Islet precursor cell (in vitro differentiated cells): Measurements from ENCODE around the gene AGAP1.

Experiments
- DNase-seq: peaks from one replicate; pipeline ENCODE4 v3.0.0-alpha.2; 2018

Gene AGAP1

DNA sequence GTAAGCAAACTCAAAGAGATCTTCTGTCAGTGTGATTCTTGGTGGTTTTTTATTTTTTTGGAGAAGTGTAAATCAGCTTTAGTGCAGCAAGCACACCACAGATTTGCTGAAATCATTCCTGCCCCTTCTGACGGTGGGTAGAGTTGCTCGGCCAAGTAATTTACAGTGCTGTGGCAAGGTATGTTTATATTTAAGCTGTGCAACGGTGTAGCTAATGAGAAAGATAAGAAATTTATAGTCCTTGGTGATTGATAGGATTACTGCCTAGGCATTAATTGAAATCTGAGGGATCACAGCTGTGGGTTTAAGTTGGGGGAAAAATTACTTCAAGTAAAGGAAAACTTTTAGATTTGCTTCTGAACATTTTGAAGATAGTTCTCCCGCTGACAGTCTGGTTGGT, 286.6 kb downstream of the AGAP1 start:
- no peak for DNase-seq

DNA sequence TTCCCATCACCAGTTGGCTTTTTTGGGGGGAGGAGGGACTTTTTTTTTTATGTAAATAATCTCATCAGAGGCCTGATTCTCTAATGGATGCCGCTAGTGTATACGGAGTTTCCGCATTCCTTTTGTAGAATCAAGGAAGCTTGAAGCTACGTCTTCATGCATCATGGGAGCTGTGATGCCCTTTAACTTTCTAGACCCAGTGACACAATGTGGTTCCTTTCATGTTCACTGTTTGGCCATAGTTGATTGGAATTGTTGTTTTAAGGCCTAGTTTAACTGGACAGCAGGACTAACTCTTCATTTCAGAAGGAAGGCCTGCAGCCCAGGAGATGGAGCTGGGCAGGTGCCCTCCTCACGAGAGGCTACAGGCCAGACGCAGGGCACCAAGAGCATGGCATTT, 287.9 kb downstream of the AGAP1 start:
- DNase-seq = no peak

DNA sequence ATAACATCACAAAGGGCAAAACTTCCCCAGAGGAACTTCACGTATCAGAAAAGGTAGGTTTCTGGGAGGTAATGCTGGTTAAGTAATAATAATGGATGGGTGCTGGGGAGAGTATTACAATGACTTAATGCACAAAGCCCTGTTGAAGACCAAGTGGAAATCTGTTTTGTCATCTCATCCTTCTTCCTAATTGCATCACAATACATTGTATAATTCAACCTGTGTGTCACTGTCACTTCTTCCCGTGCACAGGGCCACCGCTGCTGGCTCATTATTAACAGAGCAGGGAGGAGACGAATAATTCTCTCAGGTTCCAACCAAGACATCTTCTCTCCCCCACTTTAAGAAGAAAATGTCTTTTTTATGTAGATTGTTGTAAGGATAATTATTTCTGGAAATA, 290.9 kb downstream of the AGAP1 start:
- no peak for DNase-seq

DNA sequence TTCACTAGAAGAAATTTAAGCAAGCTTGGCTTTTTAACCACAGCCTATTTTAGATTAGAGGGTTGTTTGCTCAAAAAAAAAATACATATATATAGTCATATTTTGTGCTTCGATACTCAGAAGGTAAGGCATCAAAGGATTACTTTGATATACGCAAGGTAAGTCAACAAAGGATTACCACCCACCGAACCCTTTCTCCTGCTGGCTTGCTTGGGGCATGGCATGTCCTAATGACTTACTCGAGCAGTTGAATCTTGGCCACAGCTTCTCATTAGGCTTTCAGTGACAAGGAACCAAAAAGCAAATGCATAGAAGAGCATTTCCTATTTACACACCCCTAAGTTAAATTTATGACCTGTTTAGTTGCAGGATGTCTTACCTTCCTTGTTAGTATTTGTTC, 295.7 kb downstream of the AGAP1 start:
- peak; percentile 16 for DNase-seq

DNA sequence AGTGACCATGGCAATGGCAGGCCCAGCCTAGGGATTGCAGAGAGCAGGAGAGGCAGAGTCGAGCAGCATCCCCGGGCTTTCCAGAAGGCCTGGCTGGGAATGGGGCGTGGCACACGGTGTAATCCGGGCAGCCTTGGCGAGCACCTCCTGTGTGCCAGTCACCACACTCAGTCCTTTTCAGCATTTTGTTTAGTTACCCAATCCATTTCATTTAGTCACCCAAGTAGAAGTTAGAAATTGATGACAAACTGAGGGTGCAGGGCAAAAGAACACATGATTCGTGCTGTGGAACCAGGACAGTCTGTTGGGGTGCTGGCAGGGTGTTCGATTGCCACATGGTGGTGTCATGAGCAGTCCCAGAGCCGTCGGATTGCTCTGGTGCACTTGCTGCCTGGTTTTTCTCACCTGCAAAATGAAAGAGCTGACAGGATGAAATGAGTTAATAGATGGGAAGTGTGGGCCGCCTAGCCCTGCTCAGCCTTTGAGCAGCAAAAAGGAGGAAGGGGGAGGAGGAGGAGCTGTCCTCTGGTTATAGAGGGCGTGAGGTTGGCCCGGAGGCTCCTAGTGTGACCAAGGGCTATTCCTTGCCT, 299.4 kb downstream of the AGAP1 start:
- peak; percentile 59 for DNase-seq

DNA sequence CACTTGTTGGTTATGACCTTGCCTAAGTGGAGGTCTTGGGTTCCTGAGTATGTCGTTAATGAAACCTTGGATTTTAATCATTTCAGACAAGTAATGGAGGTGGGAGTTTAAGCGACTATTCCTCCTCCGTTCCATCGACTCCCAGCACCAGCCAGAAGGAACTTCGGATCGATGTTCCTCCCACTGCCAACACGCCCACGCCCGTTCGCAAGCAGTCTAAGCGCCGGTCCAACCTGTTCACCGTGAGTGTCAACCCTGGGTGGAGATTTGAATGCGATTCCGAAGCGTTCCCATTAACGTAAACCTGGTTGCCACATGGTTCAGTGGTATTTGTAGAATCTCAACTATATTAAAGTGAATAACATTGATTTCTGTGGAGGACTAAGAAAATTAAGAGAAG, 305.4 kb downstream of the AGAP1 start:
- peak; percentile 18 for DNase-seq

DNA sequence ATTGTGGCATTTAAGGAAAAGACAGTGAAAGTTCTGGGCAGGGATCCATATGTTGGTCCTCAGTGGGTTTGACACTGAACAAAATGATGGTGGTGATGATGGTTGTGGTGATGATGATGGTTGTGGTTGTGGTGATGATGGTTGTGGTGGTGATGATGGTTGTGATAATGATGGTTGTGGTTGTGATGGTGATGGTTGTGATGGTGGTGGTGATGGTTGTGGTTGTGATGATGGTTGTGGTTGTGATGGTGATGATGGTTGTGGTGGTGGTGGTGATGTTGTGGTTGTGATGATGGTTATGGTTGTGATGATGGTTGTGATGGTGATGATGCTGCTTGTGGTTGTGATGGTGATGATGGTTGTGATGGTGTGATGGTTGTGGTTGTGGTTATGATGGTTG, 308.7 kb downstream of the AGAP1 start:
- peak; percentile 17 for DNase-seq

DNA sequence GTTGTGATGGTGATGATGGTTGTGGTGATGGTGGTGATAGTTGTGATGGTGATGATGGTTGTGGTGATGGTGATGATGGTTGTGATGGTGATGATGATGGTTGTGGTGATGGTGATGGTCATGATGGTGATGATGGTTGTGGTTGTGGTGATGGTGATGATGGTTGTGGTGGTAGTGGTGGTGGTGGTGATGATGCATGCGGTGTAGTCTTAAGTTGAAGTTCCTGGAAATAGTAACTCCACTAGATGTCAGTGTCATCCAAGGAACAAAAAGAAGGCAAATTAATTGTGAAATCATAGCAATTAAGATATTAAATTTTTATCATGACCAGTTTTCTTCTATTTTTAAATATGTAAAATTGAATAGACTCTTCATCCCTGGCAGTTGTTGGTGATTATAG, 309.2 kb downstream of the AGAP1 start:
- no peak for DNase-seq

DNA sequence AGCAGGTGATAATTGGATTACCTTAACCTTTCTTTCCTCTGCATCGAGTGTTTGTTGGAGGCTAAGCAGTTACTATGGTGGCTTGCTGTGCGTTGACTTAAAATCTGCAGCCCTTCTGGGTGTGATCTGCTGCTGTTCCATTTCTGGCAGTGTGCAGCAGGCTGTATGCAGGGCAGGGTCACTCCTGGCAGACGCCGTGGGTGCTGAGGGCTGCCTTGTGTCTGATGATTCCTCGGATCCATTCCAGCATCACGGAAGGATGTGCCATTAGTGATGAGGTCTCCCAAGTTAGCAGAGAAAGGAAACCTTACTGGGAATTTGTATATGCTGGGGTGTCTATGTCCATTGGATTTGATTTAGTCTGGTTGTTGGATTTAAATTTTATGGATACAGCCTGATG, 310.8 kb downstream of the AGAP1 start:
- DNase-seq = peak; percentile 46

DNA sequence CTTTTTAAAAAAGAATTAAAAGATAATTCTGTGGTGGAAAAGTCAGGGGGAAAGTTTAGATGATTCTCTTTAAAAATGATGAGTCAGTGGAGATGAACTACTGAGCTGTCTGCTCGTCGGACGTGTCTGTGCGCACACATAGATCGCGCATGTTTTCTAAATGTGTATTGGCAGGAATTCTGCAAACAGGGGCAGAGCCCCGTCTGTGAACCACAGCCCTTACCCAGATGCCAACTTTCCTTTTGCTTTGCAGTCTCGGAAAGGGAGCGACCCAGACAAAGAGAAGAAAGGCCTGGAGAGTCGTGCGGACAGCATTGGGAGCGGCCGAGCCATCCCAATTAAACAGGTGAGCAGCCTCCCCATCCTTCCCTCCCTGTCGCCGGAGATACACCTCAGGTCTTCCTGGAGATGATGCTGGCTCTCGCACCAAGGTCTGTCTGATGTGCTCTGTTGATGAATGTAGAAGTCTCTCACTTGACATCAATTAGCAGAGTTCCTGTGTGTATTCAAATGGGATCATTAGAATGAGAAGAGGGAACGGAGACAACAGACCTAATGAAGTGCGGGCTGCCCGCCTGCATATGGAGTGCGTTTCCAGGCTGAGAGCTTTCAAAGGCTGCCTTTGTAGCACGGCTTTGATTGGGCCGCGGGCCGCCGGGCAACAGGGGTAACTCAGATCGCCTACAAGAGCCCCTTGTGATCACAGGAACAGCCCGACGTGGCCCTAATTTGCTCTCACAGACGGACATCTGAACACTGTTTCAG, 313.3 kb downstream of the AGAP1 start:
- peak; percentile 36 for DNase-seq

DNA sequence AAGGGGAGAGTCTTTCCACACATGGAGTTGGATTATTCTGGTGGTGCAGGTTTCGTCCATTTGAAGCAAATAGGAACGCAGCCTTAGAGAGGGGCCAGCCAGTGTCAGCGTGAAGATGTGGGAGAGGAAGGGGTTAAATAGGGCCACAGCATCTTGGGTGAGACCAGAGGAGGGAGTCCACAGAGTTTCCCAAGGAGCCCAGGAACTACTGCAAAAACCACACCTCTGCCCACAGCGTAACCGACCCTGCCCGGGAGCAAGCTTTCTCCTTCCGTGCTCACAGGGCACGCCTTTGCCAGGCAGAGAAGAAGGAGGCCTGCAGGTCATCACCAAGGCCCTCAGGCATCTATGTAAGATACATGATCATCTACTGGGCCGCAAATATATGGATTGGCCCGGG, 314.5 kb downstream of the AGAP1 start:
- peak; percentile 37 for DNase-seq

DNA sequence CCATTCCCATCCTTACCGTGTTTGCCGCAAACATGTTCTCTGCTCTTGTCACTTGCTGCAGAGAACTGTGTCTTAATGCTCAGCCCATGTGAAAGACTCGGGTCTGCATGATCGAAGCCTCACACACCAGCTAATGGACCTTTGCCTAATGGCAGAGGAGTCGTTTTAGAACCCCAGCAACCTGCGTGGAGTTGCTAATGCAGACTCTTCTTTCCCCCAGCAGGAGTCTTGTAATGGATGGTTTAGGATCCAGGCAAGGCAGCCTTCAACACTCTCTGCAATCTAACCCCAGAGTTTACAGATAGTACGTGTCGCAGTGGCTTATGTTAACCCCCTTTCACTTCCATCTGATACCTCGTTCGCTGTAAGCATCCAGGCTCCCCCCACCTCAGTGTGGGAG, 316.4 kb downstream of the AGAP1 start:
- DNase-seq = peak; percentile 43

DNA sequence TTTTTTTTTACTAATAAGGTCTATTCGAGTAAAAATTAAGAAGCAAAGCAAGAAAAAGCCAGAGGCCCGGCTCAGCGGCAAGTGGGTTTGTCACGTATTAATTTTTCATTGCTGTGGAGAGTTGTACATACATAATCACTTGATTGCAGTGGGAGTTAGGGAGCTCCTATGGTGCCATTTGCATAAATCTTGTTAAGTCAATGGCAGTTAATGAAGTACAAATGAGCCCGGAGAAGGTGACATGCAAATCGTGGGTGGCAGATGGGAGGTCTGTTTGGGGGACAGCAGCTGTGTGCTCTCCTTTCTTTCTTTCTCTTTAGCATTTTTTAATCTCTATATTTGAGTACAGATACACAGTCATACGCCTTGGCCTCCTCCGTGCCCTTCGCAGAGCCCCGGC, 317.0 kb downstream of the AGAP1 start:
- DNase-seq = peak; percentile 14

DNA sequence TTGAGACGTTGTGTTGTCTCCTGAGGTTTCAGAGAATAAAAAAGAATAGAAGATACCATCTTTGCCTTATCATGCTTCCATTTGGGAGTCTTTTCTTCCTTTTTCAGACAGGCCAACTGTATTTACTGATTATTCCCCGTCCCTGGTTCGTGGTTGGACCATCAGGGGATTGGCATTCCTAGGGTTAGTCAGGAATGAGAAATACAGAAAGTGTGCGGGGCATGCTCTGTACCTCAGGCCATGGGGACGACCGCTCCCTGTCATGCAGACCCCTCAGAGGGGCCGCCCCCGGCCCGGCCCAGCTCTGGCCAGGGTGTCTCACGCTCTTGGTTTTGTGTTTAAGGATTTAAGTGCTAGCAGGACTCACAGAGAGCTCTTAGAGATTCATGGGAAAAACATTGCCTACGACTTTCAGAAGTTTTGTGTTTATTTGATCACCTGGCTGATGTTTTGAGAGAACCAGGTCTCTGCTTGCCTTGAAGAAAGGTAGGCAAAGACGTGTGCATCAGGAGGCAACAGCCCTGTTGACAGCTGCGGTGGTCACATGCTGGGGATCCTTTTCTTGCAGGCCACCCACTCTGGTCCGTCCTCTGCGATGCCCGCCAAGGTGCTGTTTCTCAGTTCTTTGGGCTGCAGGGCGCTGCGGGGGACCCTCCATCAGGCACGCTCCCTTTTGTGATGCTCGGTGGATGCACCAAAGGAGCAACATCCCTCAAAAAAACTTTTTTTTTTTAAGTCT, 317.8 kb downstream of the AGAP1 start:
- peak; percentile 50 for DNase-seq

DNA sequence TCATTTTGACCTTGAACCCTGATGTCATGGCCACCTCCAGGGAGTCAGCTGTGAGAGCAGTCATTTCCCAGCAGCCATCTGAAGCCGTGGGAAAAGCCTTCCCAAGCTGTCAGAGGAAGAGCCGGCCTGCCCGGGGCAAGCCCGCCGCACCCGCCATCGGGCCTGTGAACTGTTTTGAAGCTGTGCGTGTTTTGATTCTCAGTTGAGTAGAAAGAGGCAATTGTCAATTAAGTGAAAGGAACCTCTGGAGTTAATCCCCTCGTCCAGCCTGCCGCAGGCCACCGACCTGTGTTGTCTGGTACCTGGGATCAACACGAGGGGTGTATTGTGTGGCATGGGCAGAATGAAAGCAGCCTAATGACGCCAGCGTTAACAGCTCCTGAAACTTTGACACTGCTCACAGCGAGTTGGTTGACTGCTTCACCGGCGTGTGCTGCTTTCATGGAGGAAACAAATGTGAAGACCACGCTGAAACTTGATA, 318.4 kb downstream of the AGAP1 start:
- DNase-seq = peak; percentile 42

DNA sequence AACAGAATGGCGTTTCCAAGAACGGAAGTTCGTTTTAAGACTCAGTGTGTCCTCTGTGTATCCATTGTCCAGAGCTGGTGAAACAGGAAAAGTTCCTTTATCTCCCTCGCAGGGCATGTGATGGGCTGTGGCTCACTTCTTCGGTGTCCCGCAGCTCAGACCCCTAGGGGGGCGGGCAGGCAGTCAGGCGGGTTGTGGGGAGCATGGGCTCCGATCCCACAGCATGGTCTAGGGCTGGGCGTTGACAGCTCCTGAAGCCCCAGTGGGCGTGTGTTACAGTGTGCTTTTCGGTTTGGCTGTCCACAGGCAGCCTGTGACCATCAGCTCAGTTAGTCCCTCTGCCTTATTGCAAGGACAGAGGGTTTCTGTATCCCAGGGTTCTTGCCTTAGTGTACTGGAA, 319.6 kb downstream of the AGAP1 start:
- peak; percentile 33 for DNase-seq

DNA sequence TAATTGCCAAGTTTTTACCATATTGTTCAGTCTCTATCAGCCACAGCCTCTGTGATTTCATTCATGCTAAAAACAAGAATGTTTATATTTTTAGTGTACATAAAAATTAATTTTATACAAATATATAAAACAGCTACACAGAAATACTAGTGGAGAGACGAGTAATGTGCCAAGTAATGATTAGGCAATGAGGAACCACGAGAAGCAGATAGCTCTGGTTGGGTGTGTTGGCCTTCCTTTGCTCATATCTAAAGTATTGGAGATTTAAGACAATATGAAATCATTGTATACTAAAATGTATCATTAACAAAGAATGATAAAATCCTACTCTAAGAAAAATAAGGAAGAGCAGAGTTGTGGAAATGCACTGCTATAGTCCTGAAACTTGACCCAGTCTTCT, 326.7 kb downstream of the AGAP1 start:
- DNase-seq = no peak

DNA sequence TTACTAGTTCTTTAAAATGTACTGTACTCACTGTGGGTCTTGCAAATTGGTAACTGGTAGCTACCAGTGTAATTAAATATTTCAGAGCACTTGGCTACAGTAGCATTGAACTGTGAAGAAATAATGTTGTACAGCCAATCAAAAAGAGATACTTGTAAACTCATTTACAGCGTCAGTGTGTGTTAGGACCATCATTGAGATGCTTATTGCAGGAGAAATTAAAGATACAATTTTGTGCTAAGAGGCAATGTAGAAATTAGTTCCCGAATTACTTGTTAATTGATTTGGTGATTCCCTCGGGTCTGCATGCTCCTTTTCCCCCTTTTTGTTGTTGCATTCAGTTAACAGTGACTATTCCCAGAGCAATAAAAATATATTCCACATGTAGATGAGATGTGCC, 330.5 kb downstream of the AGAP1 start:
- DNase-seq = no peak

DNA sequence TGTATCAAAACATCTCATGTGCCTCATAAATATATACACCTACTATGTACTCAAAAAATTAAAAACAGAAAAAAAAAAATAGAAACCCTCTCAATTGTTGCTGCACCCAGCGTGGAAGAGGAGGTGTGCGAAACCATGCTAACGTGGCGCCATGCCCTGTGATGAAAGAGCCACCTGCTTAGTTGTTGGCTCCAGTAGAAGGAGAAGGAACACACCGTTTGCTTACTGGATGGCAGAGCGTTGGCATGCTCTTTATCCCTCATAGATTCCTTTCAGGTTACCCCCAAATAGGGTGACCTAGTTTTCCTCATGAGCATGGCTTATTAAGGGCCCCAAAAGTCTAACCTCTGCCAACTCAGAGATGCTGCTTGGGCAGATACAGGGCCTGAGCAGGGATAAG, 332.1 kb downstream of the AGAP1 start:
- DNase-seq = no peak

DNA sequence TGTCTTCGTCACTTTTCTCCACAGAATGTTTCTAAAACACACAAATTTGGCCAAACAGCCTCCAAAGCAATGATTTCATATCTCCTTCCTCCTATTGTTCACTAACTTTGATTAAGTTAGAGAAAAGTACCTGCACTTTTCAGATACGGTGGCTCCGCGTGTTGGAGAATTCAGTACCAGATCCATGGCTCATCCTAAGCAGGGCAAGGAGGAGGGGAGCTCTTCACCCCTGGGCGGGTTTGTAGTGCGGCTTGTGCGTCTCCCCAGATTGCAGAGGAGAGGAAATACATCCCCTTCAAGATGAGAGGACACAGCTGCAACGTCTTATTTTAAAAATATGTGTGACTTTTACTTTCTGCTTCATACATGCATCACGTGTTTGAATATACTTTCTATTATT, 333.0 kb downstream of the AGAP1 start:
- DNase-seq = peak; percentile 31

DNA sequence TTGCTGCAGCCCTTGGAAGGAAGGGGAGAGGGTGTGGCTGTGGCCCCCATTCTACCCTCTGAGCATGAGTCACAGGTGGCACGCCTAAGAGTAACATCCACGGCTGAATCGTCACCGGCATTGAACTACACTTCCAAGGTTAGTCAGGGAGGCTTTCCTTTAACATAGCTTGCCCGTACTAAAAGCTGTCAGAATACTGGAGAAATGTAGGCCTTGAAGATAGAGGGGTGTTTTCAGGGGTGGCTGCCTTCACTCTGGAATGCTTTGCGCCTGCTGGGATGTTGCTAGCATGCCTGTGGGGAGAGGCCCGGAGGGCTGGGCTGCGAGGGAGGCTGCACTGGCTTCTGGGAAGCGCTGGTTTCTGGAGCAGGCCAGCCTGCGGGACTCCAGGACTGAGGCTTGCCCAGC, 333.7 kb downstream of the AGAP1 start:
- peak; percentile 53 for DNase-seq

DNA sequence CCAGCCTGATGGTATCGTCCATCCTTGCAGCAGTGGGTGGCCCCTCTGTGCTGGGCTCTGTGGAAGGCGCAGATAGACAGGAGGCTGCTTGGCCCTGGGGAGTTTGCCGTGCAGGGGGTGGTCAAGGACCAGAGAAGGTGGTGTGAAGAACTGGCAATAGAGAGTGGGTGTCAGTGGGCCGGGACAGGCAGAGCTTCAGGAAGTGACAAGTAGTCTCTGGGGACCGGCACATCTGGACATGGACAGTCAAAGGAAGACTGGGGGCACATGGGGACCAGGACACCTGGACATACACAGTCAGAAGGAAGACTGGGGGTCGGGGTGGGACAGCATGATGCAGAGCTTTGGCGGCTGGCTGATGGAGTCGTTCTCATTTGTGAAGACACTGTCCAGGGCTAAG, 335.9 kb downstream of the AGAP1 start:
- DNase-seq = peak; percentile 25

DNA sequence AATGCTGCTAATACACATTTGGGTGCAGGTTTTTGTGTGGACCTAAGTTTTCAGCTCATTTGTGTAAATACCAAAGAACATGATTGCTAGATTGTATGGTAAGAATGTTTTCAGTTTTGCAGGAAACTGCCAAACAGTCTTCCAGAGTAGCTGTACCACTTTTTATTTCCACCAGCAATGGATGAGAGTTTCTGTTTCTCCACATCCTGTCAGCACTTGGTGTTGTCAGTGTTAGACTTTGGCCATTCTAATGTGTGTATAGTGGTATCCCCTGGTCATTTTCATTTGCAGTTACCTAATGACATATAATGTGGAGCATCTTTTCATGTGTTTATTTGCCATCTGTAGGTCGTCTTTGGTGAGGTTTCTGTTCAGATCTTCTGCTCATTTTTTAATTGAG, 337.9 kb downstream of the AGAP1 start:
- DNase-seq = no peak

DNA sequence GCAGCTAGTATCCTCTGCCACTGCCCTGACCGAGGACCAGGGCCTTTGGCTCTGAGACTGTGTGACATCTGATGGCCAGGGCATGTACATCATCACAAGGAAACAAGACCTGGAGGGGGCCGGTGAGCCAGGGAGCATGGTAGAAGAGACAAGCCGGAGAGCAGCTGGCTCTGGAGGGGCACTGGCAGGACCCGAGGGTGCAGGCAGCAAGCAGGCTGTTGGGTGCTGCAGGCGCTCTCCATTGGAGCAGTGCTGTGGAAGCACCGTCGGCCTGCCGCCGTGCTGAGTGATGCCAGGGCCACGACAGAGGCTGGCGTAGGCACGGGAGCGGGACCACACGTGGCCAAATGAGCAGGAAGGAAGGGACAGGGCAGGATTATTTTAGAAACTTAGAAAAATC, 339.1 kb downstream of the AGAP1 start:
- DNase-seq = peak; percentile 43
